ENCODE data around the gene TIRAP. TPM values are rescaled to one million over a fixed set of nuclear protein-coding genes. Genes with fewer than 3 reads are reported as not detected.

Gene TIRAP
- total RNA-seq, 1 donor from 2014 or later, result 7.2 TPM

DNA sequence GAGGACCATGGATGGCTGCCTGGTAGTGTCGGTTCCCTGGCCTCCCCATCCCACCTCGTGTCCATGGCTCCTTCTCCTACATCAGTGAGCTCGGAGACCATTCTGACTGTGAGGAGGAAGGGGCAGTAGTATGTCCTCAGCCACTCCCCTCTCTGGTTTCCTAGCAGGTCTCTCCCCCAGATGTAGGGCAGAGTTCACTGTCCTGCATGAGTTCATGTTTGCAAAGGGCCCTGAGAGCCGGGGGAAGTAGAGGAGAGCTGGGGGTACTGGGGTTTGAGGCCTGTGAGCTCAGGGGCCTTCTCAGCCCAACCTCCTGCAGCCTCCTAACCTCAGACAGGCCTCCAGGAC lies 54.2 kb downstream of the TIRAP start:
- DNase-seq (no peak), ATAC-seq (ENCODE audit: poor library complexity) (no peak)
- intact Hi-C loops (cut with DNase I), result no loop called here

DNA sequence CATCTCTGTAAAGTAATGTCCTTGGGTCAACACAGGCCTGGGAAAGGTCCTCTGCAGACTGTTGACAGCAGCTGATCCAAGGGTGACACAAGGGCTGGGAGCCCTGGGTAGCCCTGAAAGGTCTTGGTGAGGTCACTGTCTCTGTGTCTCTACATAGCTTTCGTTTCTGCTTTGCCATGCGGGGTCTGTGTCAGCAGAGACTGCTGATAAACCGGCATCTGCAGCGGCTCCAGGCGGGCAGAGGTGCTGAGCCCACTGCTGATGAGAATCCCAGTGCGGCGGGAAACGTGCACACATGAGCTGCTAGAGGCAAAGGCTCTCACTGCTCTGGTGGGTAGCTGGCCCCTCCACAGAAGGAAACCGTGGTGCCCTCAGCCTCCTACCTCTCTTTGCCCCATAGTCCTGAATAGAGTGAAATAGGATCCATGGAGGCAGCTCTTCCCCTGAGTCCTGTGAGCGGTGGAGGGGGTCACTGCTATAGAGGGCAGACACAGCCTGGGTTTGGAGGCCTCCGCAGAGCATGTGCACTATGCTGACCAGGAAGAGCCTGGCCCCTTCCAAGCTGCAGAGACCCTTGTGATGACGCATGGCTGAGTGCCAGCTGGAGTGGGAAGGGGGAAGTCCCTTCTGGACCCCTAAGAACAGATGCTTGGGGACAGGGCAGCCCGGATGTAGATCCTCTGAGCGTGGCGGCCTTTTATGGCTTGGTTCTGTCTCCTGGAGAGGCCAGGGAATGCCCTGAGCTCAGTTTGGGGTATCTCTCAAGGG lies 54.8 kb downstream of the TIRAP start:
- no peak for ATAC-seq (ENCODE audit: poor library complexity)
- peak; percentile 40 for DNase-seq

DNA sequence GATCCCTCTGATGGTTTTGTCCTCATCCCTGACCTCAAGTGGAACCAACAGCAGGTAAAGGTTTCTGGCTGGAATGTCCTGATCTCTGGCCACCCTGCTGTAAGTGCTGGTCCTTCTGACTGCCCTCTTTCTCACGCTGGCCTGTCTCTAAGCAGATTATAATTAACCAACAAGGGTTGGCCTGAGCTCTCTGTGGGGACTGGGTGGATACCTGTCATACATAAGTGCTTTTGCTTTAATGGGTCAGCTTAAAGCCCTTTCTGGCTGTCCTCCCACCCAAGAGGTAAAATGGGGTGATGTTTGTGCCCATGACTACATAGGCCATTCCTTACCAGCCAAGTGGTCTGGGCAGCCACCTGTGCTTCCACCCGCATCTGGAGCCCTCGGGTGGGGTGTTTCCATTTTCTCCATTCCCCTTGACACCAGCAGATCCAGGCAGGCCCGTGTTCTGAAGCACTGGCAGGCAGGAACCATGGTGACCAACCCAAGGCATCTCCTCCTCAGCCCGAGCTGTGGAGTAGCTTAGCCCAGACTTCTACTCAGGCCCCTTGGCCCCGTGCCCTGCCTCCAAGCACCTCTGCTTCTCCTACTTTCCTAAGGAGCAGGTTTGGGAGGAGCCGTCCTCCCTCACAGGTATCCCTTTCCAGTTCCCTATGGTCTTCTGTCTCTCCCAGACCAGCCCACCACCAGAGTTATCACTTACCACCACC lies 55.6 kb downstream of the TIRAP start:
- ATAC-seq (ENCODE audit: poor library complexity), result no peak
- intact Hi-C loops (cut with DNase I), result no loop called here
- peak; percentile 34 for DNase-seq

More for the DNA sequence above, 54.8 kb downstream of the TIRAP start:
- intact Hi-C loops (cut with DNase I), result no loop called here

DNA sequence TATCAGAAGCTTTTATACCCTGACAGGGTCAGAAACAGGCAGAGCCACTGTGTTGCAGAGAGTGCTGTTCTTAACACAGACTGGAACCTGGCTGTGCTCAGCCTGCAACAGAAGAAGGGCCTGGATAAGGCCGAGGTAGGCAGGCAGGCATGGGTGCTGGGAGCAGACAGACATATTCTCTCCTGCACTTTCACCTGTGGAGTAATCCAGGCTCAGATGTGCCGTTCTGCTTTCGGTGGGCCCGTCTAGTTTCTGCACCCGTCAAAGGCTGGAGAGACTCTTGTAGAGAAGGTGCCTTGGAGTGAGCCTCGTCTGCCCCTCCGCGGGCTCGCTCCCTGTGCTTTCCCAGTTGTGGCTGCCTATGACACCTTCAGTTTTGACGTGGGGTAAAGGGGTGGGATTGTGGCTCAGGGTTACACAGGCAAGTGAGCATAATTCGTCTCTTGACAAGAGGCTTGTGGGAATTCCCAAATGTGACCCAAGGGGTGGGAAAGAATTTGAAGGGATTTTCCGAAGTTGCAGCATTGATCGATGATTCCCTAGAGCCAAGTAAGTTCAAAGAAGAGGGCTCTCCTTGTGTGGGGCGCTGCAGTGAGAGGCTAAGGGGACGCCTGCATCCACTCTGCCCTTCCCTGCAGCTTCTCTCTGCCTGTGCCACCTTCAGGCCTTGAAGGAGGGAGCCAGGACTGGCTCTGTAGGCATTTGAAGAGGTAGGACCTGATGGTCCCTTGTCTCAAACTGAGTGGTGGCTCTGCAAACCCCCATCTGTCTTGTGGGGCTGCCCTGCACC lies 56.4 kb downstream of the TIRAP start:
- intact Hi-C loops (cut with DNase I), result no loop called here
- DNase-seq, result peak; percentile 28

DNA sequence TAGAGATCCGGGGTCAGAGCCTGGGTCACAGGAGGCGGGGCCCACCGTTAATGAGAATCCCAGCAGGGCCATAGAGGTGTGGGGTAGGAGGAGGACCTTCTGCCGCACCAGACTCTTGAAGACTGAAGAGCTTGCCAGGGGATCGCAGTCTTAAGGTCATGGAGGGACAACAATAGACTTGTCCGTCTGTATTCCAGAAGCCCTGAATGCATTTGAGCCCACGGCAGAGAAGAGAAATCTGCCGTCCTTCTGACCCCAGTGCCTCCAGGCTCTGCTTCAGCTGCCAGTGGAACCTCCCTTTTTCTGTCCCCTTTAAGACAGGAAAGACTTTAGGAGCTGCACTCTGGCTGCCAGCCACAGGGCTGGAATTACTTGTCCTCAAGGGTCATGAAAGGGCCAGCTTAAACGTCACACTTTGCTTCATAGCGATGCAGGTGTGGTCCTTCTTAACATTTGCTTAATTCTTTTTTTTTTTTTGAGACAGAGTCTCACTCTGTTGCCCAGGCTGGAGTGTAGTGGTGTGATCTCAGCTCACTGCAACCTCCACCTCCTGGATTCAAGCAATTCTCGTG lies 57.1 kb downstream of the TIRAP start:
- intact Hi-C loops (cut with DNase I), result no loop called here

More for the DNA sequence above, 56.4 kb downstream of the TIRAP start:
- ATAC-seq (ENCODE audit: poor library complexity), result no peak

DNA sequence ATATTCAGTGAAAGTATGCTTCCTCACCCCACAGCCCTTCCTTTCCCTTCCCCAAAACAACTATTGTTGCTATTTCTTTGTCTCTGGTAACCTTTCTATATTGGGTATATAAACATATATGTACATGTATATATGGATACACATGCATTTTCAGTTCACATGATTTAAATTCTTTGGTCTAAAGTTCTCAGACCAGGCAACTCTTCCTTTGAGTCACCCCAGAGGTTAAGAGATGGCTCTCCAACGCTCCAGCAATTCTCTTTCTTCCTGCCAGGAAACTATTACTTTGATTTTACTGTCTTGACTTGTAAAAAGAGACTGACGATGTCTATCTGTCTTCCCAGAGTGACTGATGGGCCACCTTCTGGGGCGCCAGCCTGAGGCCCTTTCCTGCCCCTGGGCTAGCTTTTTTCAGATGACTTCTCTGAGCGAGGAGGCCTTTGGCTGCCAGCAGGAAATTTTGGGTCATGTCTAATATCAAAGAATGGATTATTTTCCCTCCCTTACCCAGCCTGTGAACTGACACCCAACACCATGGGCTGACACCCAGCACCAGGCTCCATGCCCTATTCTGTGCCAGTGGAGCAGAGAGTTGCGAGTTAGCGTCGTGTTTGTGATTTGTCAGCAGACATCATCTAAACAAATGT lies 58.2 kb downstream of the TIRAP start:
- intact Hi-C loops (cut with DNase I), result no loop called here
- ATAC-seq (ENCODE audit: poor library complexity), result no peak
- DNase-seq, result peak; percentile 12

More for the DNA sequence above, 57.1 kb downstream of the TIRAP start:
- DNase-seq, result peak; percentile 88
- peak; percentile 71 for ATAC-seq (ENCODE audit: poor library complexity)

DNA sequence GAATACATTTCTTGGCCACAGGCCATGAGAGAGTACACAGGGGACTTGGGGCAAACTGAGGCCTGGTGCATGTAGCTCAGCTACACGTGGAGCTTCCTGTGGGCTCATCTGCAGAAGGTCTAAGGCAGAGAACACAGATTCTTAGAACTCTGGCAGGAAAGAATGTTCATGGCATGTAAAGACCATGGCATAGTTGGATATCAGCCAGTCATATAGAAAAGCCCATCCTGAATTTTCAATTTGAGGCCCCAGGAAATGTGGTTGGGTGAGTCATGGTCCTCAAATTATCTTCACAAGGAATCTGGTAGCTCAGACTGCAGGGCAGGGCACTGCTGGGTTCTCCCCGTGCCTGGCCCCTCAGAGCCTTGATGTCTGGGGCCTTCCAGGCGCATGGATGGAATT lies 58.9 kb downstream of the TIRAP start:
- no peak for ATAC-seq (ENCODE audit: poor library complexity)
- DNase-seq, result peak; percentile 28
- intact Hi-C loops (cut with DNase I), result no loop called here

- intact Hi-C loops (cut with DNase I), result no loop called here
- no peak for ATAC-seq (ENCODE audit: poor library complexity)
- DNase-seq, result peak; percentile 26
Observed at GRCh38 chr11:126343051-126343450, 60.2 kb downstream of the TIRAP start.

Other genes with a start within 250 kb of the TIRAP start
- gene CDON, start 220.2 kb upstream of the TIRAP start, total RNA-seq, result 12.3 TPM
- gene RPUSD4, start 71.4 kb upstream of the TIRAP start, total RNA-seq, result 40.7 TPM
- 22.2 TPM for gene FAM118B, start 71.3 kb upstream of the TIRAP start, total RNA-seq
- 57.4 TPM for gene SRPRA, start 14.2 kb upstream of the TIRAP start, total RNA-seq
- gene FOXRED1, start 13.9 kb upstream of the TIRAP start, total RNA-seq, result 30.3 TPM
- 10.7 TPM for gene DCPS, start 21.0 kb downstream of the TIRAP start, total RNA-seq
- 36.5 TPM for gene ST3GAL4, start 72.6 kb downstream of the TIRAP start, total RNA-seq

Measured in Right ventricle myocardium superior (tissue), 1 donor.